Measurements from ENCODE around the gene MAP2. TPM values are rescaled to one million over a fixed set of nuclear protein-coding genes. Genes with fewer than 3 reads are reported as not detected.

The MAP2 gene
- total RNA-seq, 2 donors from 2014 or later: 1.8 TPM

DNA sequence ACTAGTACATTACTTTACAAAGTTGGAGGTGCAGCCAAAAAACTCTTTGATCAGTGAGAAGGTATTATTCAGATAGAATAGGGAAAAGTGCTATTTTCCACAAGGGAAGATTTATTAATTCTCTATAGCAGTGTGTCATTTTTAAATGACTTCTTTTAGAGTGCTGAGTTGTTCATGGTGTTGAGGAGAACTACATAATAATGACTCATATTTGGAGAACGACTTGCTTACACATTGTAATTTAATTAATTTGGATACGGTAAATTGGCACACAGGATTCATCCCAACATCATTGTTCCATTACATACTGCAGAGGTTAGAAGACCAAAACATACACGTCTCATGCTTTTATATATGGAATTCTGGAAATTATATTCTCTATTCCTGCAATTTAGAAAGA lies 22.1 kb upstream of the MAP2 start:
- H3K4me3 Mint-ChIP-seq: no peak overlapping the region
- Histone ChIP-seq H3K36me3 (ENCODE audit: control insufficient read depth, insufficient read depth, low read length) (no peaks in the 10 kb centered on the region), H3K27me3 (ENCODE audit: control insufficient read depth, insufficient read depth, low read length, poor library complexity, severe bottlenecking) (no peaks in the 10 kb centered on the region), H3K4me1 (ENCODE audit: control insufficient read depth, insufficient read depth, low read length) (no peaks in the 10 kb centered on the region), H3K9ac (ENCODE audit: extremely low read depth, low read length, poor library complexity, severe bottlenecking) (no peak overlapping the region), H3K4me3 (ENCODE audit: low read length) (no peak overlapping the region), H3K27ac (ENCODE audit: low read depth, low read length) (no peak overlapping the region), H3K9me3 (ENCODE audit: control insufficient read depth, low read length) (no peaks in the 10 kb centered on the region)
- TF ChIP-seq, protein P1, sequence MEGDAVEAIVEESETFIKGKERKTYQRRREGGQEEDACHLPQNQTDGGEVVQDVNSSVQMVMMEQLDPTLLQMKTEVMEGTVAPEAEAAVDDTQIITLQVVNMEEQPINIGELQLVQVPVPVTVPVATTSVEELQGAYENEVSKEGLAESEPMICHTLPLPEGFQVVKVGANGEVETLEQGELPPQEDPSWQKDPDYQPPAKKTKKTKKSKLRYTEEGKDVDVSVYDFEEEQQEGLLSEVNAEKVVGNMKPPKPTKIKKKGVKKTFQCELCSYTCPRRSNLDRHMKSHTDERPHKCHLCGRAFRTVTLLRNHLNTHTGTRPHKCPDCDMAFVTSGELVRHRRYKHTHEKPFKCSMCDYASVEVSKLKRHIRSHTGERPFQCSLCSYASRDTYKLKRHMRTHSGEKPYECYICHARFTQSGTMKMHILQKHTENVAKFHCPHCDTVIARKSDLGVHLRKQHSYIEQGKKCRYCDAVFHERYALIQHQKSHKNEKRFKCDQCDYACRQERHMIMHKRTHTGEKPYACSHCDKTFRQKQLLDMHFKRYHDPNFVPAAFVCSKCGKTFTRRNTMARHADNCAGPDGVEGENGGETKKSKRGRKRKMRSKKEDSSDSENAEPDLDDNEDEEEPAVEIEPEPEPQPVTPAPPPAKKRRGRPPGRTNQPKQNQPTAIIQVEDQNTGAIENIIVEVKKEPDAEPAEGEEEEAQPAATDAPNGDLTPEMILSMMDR (conservative IDR thresholded peaks at IDR 0.05): no peak
- no peaks in the 10 kb centered on the region for H3K36me3 Mint-ChIP-seq (ENCODE audit: low read depth)
- 80% methylated on average over 2 of the region's 3 CpGs; no CpG with 5 or more reads in 1 of the 2 experiments for WGBS, 2 experiments (ENCODE audit: insufficient coverage in 1 of 2, insufficient read length in 1 of 2)
- H3K27ac Mint-ChIP-seq: no peak overlapping the region
- H3K9me3 Mint-ChIP-seq: no peaks in the 10 kb centered on the region
- H3K27me3 Mint-ChIP-seq (ENCODE audit: insufficient read depth): no peaks in the 10 kb centered on the region
- no peak for DNase-seq
- no peaks in the 10 kb centered on the region for H3K4me1 Mint-ChIP-seq

DNA sequence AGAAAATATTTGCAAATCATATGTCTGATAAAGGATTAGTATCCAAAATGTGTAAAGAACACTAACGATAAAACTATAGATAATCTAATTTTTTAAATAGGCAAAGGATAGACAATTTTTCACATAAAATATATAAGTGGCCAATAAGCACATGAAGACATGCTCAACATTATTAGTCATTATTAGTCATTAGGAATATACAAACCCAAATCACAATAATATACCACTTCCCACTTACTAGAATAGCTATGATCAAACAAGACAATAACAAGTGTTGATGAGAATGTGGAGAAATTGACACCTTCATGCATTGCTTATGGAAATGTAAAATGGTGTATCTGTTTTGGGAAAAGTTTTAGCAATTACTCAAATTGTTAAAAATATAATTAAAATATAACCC lies 12.6 kb upstream of the MAP2 start:
- no peak overlapping the region for H3K4me3 ChIP-seq (ENCODE audit: low read length)
- H3K4me1 ChIP-seq (ENCODE audit: control insufficient read depth, insufficient read depth, low read length): no peaks in the 10 kb centered on the region
- no peak overlapping the region for H3K4me3 Mint-ChIP-seq
- no CpG with 5 or more reads among the region's 1 CpG for WGBS, 2 experiments (ENCODE audit: insufficient coverage in 1 of 2, insufficient read length in 1 of 2)
- no peak overlapping the region for H3K27ac ChIP-seq (ENCODE audit: low read depth, low read length)
- H3K4me1 Mint-ChIP-seq: no peaks in the 10 kb centered on the region
- H3K36me3 ChIP-seq (ENCODE audit: control insufficient read depth, insufficient read depth, low read length): no peaks in the 10 kb centered on the region
- no peaks in the 10 kb centered on the region for H3K27me3 Mint-ChIP-seq (ENCODE audit: insufficient read depth)
- no peaks in the 10 kb centered on the region for H3K27me3 ChIP-seq (ENCODE audit: control insufficient read depth, insufficient read depth, low read length, poor library complexity, severe bottlenecking)
- H3K36me3 Mint-ChIP-seq (ENCODE audit: low read depth): no peaks in the 10 kb centered on the region
- TF ChIP-seq, protein P1 (conservative IDR thresholded peaks at IDR 0.05): no peak
- H3K9me3 ChIP-seq (ENCODE audit: control insufficient read depth, low read length): no peaks in the 10 kb centered on the region
- no peak for DNase-seq
- H3K9me3 Mint-ChIP-seq: peaks cover 8% of the 10 kb centered on the region
- no peak overlapping the region for H3K27ac Mint-ChIP-seq
- H3K9ac ChIP-seq (ENCODE audit: extremely low read depth, low read length, poor library complexity, severe bottlenecking): no peak overlapping the region

DNA sequence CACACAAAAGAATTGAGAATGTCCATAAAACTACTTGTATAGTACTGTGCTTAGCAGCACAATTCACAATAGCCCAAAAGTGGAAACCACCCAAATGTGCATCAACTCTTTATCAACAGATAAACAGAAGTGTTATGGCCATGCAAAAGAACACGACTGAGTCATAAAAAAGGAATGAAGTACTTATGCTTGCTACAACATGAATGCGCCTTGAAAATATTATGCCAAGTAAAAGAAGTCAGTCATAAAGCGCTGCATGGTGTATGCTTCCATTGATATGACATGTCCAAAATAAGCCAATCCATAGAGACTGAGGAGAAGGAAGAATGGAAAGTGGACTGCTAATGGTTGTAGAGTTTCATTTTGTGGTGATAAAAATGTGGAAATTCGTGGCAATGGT lies 12.1 kb upstream of the MAP2 start:
- Mint-ChIP-seq H3K27ac (no peak overlapping the region), H3K27me3 (ENCODE audit: insufficient read depth) (no peaks in the 10 kb centered on the region), H3K4me1 (no peaks in the 10 kb centered on the region), H3K36me3 (ENCODE audit: low read depth) (no peaks in the 10 kb centered on the region), H3K9me3 (peaks cover 8% of the 10 kb centered on the region), H3K4me3 (no peak overlapping the region)
- TF ChIP-seq, protein P1 (conservative IDR thresholded peaks at IDR 0.05): no peak
- H3K27me3 ChIP-seq (ENCODE audit: control insufficient read depth, insufficient read depth, low read length, poor library complexity, severe bottlenecking): no peaks in the 10 kb centered on the region
- WGBS, 2 experiments (ENCODE audit: insufficient coverage in 1 of 2, insufficient read length in 1 of 2): 87 to 100% methylated on average over 3 to 4 of the region's 4 CpGs
- no peaks in the 10 kb centered on the region for H3K4me1 ChIP-seq (ENCODE audit: control insufficient read depth, insufficient read depth, low read length)
- H3K27ac ChIP-seq (ENCODE audit: low read depth, low read length): no peak overlapping the region
- no peak overlapping the region for H3K4me3 ChIP-seq (ENCODE audit: low read length)
- no peaks in the 10 kb centered on the region for H3K9me3 ChIP-seq (ENCODE audit: control insufficient read depth, low read length)
- no peak overlapping the region for H3K9ac ChIP-seq (ENCODE audit: extremely low read depth, low read length, poor library complexity, severe bottlenecking)
- no peaks in the 10 kb centered on the region for H3K36me3 ChIP-seq (ENCODE audit: control insufficient read depth, insufficient read depth, low read length)
- DNase-seq: no peak
